ENCODE measurements around the gene KRTAP9-3.

DNA sequence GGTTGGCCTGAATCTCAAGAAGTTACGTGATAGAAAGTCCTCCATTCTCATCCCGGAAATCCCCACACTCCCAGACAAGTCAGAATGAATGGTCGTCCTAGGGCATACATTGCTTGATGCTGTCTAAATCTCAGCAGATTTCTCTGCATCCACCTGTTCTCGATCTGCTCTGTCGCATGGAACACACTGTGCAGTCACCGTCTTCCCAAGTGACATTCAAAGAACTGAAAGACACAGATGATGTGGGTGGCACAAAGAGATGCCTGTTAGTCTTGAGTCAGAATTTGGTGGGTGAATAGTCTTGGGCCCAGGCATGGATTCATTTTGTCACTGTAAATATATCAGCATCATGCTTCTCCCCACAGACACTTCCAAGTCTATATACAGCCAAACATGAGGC lies 518 bp upstream of the KRTAP9-3 start:
- TF ChIP-seq, protein P1, sequence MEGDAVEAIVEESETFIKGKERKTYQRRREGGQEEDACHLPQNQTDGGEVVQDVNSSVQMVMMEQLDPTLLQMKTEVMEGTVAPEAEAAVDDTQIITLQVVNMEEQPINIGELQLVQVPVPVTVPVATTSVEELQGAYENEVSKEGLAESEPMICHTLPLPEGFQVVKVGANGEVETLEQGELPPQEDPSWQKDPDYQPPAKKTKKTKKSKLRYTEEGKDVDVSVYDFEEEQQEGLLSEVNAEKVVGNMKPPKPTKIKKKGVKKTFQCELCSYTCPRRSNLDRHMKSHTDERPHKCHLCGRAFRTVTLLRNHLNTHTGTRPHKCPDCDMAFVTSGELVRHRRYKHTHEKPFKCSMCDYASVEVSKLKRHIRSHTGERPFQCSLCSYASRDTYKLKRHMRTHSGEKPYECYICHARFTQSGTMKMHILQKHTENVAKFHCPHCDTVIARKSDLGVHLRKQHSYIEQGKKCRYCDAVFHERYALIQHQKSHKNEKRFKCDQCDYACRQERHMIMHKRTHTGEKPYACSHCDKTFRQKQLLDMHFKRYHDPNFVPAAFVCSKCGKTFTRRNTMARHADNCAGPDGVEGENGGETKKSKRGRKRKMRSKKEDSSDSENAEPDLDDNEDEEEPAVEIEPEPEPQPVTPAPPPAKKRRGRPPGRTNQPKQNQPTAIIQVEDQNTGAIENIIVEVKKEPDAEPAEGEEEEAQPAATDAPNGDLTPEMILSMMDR (IDR thresholded peaks at IDR 0.05) = no peak
- no peak for TF ChIP-seq EZH2 (IDR thresholded peaks at IDR 0.05; ENCODE audit: borderline replicate concordance, insufficient read depth, low read depth, low read length, poor library complexity, severe bottlenecking)
